NCI-H748 treated with DMSO at 0.1 percent for 48 hours (cell line): ENCODE data around the gene TCAIM.
"Not testable (repeated sequence)": the region's sequence is repeated elsewhere in the genome, so short reads cannot be mapped to it uniquely, and the experiment has no call there.

Source experiments
- DNase-seq: peaks from one replicate; lab custom pipeline; 2025; lab: John Stamatoyannopoulos, UW

TCAIM gene

DNA sequence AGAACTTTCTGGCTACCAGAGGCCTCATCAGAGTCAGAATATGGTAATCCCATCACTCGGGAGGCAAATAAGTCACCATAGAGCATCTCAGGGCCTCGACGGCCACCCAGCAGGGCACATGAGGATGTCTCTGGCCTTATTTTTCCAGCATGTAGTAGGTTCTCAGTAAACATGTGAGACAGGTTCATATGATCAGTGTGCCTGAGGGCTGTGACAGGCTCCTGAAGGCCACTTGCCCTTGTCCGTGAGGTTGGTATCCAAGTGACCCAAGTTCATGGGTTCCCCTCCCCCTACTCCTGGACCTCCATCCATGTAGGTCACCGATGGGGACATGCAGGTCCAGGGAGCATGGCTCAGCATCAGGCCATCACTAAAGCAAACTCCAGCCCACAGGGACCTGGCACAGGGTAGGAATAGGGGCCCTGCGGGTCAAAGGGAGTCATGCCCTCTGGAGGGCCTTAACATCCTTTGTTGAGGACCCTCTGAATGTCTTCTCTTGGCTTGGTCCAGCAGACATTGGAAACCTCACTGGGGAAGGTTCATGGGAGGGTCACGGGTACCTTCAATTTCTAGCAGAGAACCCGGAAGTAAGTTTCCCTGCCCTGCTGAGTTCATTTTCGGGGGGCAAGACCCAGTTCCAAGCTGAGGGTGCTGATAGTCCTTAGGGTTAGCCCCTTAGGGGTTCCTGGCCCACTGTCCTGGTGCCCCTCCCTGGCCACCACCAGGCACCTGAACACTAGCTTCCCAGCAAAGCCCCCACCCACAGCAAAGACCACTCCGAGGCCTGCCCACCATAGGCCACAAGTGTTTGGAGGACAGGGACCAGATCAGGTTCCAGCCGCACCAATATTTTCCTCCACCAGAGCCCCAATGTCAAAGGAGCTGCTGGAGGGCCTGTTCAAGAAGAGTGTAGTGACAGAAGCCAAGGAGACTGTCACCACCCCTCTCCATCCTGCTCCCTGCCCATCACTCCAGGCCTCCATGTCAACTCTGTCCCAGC is 77.8 kb downstream of the TCAIM start:
- no peak for DNase-seq

GRCh38 chr3:44418118-44418517 is 79.6 kb downstream of the TCAIM start:
- not testable (repeated sequence) for DNase-seq

DNA sequence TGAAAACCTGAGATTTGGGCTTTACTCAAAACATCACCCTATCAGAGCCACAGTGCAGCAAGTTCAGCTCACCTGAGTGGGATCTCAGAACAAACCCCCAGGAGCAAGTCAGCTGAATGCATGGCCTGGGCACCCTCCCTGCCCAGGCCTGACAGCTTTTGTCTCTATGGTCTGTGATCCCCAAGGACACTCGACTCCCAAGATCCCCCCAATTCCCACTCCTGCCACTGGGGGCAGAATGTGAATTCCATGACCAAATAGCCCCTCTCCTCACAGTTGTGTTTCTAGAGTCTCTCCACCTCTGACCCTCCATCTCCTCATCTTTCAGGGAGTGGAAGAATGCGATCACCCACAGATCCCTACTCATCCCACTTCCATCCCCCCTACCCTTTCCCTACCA is 80.0 kb downstream of the TCAIM start:
- no peak for DNase-seq

- no peak for DNase-seq
Measured at GRCh38 chr3:44419116-44419922, 80.8 kb downstream of the TCAIM start.

- DNase-seq: no peak
Measured at GRCh38 chr3:44419923-44420650, 81.5 kb downstream of the TCAIM start.

GRCh38 chr3:44420676-44421075 is 82.1 kb downstream of the TCAIM start:
- DNase-seq: no peak

DNA sequence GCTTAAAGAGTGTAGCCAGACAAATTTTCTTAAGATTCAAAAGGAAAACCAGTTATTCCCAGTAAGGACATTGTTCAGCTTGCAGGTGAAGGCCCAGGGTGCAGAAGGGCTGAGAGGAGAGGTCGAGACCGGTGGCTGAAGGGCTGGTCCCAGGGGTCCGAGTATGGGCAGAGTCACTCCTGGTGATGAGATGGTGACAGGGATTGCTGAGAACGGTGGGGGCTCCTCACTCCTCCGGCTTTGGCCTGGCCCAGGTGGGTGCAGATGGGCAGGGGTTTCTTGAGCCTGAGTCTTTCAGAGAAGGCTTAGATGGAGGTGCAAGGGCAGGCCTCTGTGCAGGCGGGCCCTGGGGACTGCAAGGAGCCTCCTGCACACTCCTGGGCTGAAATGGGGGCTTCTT is 82.7 kb downstream of the TCAIM start:
- no peak for DNase-seq

DNA sequence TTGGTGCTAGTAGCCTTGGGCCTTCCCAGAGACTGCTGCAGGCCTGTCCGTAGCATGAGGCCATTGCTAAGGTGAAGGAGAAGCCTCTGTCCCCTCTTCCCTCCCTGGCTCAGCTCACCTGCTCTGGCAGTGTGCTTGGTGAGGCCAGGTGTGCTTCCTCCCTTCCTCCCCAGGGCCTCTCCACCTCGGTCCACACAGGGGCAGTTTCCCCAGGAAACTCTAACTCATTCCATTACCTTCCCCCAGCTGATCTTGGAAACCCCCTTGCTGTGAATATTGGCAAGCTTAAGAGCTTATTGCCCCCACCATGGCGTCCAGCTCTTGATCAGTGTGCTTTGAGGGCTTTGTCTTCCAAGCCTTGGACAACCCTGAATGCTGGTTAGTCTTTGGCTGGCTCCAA is 86.2 kb downstream of the TCAIM start:
- no peak for DNase-seq

GRCh38 chr3:44427683-44428082 is 89.1 kb downstream of the TCAIM start:
- DNase-seq: no peak

DNA sequence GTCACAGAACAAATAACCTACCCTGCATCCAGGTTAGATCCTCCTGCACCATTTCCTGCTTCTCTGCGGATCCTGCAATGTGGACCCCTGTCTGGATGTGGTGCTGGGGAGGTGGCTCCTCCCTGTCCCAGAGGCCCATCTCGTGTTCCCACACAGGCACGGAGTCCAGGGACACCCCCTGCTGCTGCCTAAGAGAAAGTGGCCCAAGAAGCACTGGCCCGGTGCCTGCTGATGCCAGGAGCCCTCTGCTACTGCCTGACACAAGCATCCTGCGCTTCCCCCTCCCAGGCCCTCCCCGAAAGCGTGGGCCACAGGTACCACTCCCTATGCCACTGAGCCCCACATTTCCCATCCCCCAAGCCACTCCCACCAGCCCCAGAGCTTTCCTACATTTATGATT is 90.3 kb downstream of the TCAIM start:
- DNase-seq: no peak

DNA sequence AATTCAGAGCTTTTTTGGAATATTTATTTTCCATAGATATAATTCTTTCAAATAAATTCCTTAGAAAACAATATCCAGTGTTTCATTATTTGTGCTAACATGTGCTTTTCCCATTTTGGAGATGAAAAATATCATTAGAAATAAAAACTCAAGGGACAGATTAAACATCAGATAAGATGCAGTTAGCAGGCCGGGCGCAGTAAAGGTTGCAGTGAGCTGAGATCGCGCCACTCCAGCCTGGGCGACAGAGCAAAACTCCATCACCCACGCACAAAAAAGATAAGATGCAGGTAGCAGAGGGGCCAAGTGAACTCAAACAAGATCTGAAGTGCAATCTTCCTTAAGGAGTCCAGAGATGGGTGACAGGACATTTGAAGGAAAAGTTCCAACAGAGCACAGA is 90.9 kb downstream of the TCAIM start:
- DNase-seq: no peak

- no peak for DNase-seq
Measured at GRCh38 chr3:44430466-44430865, 91.9 kb downstream of the TCAIM start.

GRCh38 chr3:44434834-44435510 is 96.4 kb downstream of the TCAIM start:
- DNase-seq: no peak

DNA sequence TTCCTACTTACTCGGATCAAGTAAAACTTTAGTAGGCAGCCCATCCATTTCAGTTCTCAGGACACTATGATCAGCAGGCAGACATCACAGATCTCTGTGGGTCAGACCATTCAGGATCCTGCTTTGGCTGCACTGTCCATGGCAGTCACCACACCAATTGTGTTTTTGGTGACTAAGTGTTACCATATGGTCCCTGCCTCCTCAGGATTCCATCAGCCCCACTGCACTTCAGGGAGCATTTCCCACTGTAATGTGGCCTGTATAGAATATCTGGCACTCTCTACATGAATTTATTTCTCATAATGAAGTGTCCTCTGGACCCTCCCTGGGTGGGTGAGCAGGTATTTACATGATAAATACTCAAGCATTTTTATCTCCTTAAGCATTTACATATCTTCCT is 97.6 kb downstream of the TCAIM start:
- no peak for DNase-seq

DNA sequence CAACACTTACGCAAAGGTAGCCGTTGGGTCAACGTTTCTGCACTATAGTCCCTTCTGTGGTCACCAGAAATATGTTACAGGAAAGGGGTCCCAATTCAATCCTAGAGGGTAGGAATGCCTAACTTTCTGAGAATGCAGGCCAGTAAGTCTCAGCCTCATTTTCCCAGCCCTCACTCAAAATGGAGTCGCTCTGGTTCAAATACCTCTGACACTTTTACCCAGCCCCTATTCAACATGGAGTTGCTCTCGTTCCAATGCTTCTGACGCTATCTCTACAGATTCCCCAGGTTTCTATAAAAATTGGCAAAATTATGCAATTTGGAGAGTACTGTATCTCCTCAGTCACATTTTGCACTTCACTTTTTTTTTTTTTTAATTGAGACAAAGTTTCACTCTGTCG is 99.2 kb downstream of the TCAIM start:
- DNase-seq: no peak

GRCh38 chr3:44439499-44440295 is 101.1 kb downstream of the TCAIM start:
- no peak for DNase-seq

GRCh38 chr3:44442596-44443309 is 104.2 kb downstream of the TCAIM start:
- DNase-seq: no peak

GRCh38 chr3:44444437-44444836 is 105.9 kb downstream of the TCAIM start:
- DNase-seq: no peak

DNA sequence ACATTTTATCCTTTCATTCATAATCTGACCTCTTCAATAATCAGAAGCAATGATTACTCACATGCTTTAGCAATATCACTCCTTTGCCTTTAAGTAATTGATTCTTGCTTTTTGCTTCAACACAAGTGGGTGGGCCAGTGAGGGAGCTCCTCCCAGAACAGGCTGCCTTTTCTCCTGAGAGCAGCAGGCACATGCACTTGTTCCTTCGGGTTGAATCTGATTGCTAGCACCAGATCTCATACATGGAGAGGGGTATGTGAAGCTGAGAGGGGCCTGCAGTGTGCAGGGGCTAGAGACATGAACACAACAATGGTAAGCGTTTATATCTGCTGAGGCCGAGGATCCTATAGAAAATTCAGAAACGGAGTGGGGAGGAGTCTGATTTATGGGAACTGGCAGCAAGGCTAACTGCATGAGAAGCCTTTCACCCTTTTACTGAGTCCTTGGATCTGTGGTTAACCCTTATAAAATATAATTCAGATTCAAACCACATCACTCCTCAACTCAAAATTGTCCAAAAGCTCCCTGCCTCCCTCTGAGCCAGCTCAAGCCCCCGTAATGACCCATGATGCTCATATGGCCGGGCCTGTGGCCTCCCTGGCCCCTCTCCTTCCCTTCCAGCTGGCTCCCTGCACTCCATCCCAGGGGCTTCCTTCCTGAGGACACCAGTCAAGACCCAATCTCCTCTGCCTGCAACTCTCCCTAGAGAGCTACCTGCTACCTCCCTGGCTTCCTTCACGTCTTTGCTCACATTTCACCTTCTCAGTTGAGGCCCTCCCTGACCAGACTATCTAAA is 106.5 kb downstream of the TCAIM start:
- no peak for DNase-seq
